ENCODE results near the gene GBGT1. TPM values are rescaled to one million over a fixed set of nuclear protein-coding genes. Genes with fewer than 3 reads are reported as not detected.
"Not testable (repeated sequence)": the region's sequence is repeated elsewhere in the genome, so short reads cannot be mapped to it uniquely, and the experiment has no call there.

The GBGT1 gene
- total RNA-seq, 1 donor, result 3.3 TPM

DNA sequence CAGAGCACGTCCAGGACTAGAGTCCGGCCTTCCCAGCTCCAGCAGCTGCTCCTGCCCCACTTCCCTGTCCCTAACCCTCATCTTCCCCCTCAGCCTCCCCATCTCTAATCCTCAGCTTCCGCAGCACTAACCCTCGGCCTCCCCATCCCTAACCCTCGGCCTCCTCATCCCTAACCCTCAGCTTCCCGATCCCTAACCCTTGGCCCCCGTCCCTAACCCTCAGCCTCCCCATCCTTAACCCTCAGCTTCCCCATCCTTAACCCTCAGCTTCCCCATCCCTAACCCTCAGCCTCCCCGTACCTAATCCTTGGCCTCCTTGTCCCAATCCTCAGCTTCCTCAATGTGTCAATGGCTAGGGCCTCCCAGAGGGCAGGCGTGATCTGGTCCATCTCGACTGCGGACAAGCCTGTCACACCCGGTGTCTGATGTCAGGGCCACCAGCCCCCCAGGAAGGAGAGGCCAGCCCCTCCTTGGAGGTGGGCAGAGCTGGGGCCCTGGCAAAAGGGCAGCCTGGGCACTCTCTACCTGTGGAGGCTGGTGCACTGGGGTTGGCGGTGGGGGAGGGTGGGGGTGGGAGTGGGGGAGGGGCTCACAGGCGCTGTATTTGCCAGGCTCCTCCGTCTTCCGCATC lies 43.9 kb upstream of the GBGT1 start:
- DNase-seq (ENCODE audit: insufficient read length, low spot score, missing footprints), result peak; percentile 63
- no peaks in the 10 kb centered on the region for H3K9me3 ChIP-seq (ENCODE audit: low read depth, low read length)
- no peaks in the 10 kb centered on the region for H3K36me3 ChIP-seq (ENCODE audit: insufficient read depth, low read length)
- H3K4me3 ChIP-seq (ENCODE audit: insufficient read depth, low read length), result no peak overlapping the region
- H3K27ac ChIP-seq (ENCODE audit: low read depth, low read length), result no peak overlapping the region
- H2AFZ ChIP-seq (ENCODE audit: low read length), result no peak overlapping the region
- no peaks in the 10 kb centered on the region for H3K4me1 ChIP-seq (ENCODE audit: insufficient read depth, low read length)
- H3K79me2 ChIP-seq (ENCODE audit: insufficient read depth, low read length), result no peaks in the 10 kb centered on the region
- H4K20me1 ChIP-seq (ENCODE audit: insufficient read depth, low read length), result no peaks in the 10 kb centered on the region
- TF ChIP-seq, protein P1, sequence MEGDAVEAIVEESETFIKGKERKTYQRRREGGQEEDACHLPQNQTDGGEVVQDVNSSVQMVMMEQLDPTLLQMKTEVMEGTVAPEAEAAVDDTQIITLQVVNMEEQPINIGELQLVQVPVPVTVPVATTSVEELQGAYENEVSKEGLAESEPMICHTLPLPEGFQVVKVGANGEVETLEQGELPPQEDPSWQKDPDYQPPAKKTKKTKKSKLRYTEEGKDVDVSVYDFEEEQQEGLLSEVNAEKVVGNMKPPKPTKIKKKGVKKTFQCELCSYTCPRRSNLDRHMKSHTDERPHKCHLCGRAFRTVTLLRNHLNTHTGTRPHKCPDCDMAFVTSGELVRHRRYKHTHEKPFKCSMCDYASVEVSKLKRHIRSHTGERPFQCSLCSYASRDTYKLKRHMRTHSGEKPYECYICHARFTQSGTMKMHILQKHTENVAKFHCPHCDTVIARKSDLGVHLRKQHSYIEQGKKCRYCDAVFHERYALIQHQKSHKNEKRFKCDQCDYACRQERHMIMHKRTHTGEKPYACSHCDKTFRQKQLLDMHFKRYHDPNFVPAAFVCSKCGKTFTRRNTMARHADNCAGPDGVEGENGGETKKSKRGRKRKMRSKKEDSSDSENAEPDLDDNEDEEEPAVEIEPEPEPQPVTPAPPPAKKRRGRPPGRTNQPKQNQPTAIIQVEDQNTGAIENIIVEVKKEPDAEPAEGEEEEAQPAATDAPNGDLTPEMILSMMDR (IDR thresholded peaks at IDR 0.05; ENCODE audit: extremely low read depth, low read depth, low read length), result no peak
- H3K27me3 ChIP-seq (ENCODE audit: insufficient read depth, low read length), result peaks cover 5% of the 10 kb centered on the region
- H3K4me2 ChIP-seq (ENCODE audit: insufficient read depth, low read length), result no peak overlapping the region

DNA sequence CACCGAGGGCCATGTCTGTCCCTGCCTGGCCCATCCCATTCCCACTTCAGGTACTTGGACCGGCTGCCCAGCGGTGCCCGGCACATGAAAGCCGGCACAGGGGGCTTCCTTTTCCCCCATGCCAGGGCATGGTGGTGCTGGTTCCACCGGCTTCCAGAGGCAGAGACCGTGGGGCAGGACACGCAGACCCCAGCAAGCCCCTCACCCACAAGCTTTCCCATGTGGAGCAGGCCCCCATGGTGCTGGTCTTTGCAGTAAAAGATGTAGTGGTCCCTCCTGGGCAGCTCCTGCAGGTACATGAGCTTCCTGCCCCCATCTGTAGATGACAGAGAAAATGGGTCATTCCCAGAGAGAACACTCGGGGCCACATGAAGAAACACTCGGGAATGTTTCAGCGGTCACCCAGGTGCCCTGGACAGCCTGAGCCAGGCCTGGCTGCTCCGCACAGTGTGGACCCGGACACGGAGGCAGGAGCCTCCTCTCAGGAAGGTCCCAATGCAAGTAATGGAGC lies 43.4 kb upstream of the GBGT1 start:
- Histone ChIP-seq H3K4me3 (ENCODE audit: insufficient read depth, low read length) (no peak overlapping the region), H3K36me3 (ENCODE audit: insufficient read depth, low read length) (no peaks in the 10 kb centered on the region), H3K4me2 (ENCODE audit: insufficient read depth, low read length) (no peak overlapping the region), H3K79me2 (ENCODE audit: insufficient read depth, low read length) (no peaks in the 10 kb centered on the region), H3K9me3 (ENCODE audit: low read depth, low read length) (no peaks in the 10 kb centered on the region), H3K27me3 (ENCODE audit: insufficient read depth, low read length) (peaks cover 5% of the 10 kb centered on the region), H3K4me1 (ENCODE audit: insufficient read depth, low read length) (no peaks in the 10 kb centered on the region), H3K27ac (ENCODE audit: low read depth, low read length) (no peak overlapping the region), H2AFZ (ENCODE audit: low read length) (no peak overlapping the region), H4K20me1 (ENCODE audit: insufficient read depth, low read length) (no peaks in the 10 kb centered on the region)
- peak; percentile 67 for DNase-seq (ENCODE audit: insufficient read length, low spot score, missing footprints)
- TF ChIP-seq, protein P1 (IDR thresholded peaks at IDR 0.05; ENCODE audit: extremely low read depth, low read depth, low read length), result no peak

DNA sequence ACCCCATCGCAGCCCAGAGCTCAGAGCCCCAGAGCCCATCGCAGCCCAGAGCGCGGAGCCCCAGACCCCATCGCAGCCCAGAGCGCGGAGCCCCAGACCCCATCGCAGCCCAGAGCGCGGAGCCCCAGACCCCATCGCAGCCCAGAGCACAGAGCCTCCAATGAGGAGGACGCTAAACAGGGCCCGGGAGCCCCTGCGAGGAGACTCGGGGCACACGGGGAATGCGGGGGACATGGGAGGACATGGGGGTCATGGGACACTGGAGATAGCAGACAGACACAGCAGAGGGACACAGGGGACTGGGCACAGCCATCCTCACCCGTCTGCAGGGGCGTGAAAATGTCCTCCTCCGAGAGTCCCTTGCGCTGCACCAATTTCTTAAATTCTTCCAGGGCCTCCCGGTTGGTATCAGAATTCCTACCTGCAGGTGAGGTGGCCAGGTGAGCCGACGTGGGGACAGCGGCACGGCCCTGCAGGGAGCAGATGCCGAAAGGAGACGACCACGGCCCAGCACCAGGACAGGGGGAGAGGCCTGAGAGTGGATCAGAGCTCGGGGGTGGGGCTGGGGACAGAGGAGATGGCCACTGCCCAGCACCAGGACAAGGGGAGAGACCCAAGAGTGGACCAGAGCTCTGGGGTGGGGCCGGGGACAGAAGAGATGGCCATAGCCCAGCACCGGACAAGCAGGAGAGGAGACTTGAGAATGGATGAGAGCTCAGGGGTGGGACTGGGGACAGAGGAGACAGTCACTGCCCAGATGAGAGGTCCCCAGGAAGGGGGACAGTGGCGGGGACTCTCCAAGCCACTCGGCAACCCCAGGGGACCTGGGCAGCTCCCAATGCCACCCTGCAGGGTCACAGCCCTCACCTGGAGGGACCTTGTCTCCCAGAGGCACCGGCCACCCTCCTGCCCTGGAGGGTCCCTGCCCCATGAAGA lies 42.5 kb upstream of the GBGT1 start:
- H3K79me2 ChIP-seq (ENCODE audit: insufficient read depth, low read length), result no peaks in the 10 kb centered on the region
- peak; percentile 71 for DNase-seq (ENCODE audit: insufficient read length, low spot score, missing footprints)
- no peaks in the 10 kb centered on the region for H3K9me3 ChIP-seq (ENCODE audit: low read depth, low read length)
- no peaks in the 10 kb centered on the region for H4K20me1 ChIP-seq (ENCODE audit: insufficient read depth, low read length)
- no peak overlapping the region for H3K27ac ChIP-seq (ENCODE audit: low read depth, low read length)
- no peak overlapping the region for H3K4me2 ChIP-seq (ENCODE audit: insufficient read depth, low read length)
- H3K4me1 ChIP-seq (ENCODE audit: insufficient read depth, low read length), result no peaks in the 10 kb centered on the region
- H2AFZ ChIP-seq (ENCODE audit: low read length), result no peak overlapping the region
- no peak overlapping the region for H3K4me3 ChIP-seq (ENCODE audit: insufficient read depth, low read length)
- TF ChIP-seq, protein P1 (IDR thresholded peaks at IDR 0.05; ENCODE audit: extremely low read depth, low read depth, low read length), result no peak
- no peaks in the 10 kb centered on the region for H3K36me3 ChIP-seq (ENCODE audit: insufficient read depth, low read length)
- peaks cover 5% of the 10 kb centered on the region for H3K27me3 ChIP-seq (ENCODE audit: insufficient read depth, low read length)

DNA sequence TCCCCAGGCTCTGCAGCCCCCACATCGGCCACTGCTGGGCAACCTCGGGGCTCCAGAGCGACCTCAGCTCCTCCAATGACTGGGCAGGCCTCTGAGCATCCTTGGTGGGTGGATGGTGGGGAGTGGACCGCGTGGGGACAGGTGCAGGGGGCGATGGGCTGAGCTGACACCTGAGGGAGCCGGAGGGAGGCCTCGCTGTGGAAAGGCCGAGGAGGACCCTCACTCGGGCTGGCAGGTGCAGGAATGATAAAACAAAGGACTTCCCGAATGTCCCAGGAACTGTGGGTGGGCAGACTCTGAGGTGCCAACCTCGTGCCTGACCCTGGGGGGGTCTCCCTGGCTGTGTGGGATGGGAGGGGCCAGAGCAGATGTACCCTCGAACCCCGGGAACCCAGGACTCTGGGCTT lies 41.8 kb upstream of the GBGT1 start:
- H3K36me3 ChIP-seq (ENCODE audit: insufficient read depth, low read length); H3K79me2 ChIP-seq (ENCODE audit: insufficient read depth, low read length); H3K9me3 ChIP-seq (ENCODE audit: low read depth, low read length); H4K20me1 ChIP-seq (ENCODE audit: insufficient read depth, low read length); H3K27ac ChIP-seq (ENCODE audit: low read depth, low read length); H3K4me2 ChIP-seq (ENCODE audit: insufficient read depth, low read length); H2AFZ ChIP-seq (ENCODE audit: low read length); H3K4me3 ChIP-seq (ENCODE audit: insufficient read depth, low read length); H3K27me3 ChIP-seq (ENCODE audit: insufficient read depth, low read length); H3K4me1 ChIP-seq (ENCODE audit: insufficient read depth, low read length): not testable (repeated sequence)
- peak; percentile 36 for DNase-seq (ENCODE audit: insufficient read length, low spot score, missing footprints)
